DND-41 (cell line): ENCODE results near the gene PRSS27.

Source experiments
- ATAC-seq: fragments of 200-7000 bp; cut with Tn5 transposase; 3 replicates; pipeline ENCODE4 v1.9.1; 2021; ENCODE audit warnings: low read depth; ENCODE audit not compliant: insufficient read depth
- DNase-seq: peaks from one replicate; pipeline ENCODE4 v3.0.0-alpha.2; 2020
- H2AFZ ChIP-seq: 2 replicates; pipeline ENCODE4 v1.6.0; 2012; ENCODE audit warnings: low read depth, low read length
- H3K27ac ChIP-seq: 2 replicates; pipeline ENCODE4 v1.5.1; 2012; ENCODE audit warnings: low read length, inconsistent platforms
- H3K27me3 ChIP-seq: fragments of 200-600 bp; sonication (generic); 2 replicates; pipeline ENCODE4 v1.6.0; 2012; ENCODE audit warnings: low read length, mild to moderate bottlenecking, inconsistent platforms; ENCODE audit not compliant: insufficient read depth, poor library complexity
- H3K36me3 ChIP-seq: 2 replicates; pipeline ENCODE4 v1.5.1; 2012; ENCODE audit warnings: low read length, inconsistent platforms; ENCODE audit not compliant: insufficient read depth
- H3K4me1 ChIP-seq: 2 replicates; pipeline ENCODE4 v1.5.1; 2012; ENCODE audit warnings: mild to moderate bottlenecking, low read length; ENCODE audit not compliant: insufficient read depth
- H3K4me2 ChIP-seq: 2 replicates; pipeline ENCODE4 v1.6.0; 2012; ENCODE audit warnings: mild to moderate bottlenecking, moderate library complexity, low read length, inconsistent platforms; ENCODE audit not compliant: insufficient read depth
- H3K4me3 ChIP-seq, 2 experiments: fragments of 200-600 bp in 1 of 2; shearing (Covaris generic) in 1 of 2; 2 replicates each; pipeline ENCODE4 v1.5.1; 2012 to 2016; ENCODE audit warnings: inconsistent platforms in 2 of 2, low read length in 2 of 2, mild to moderate bottlenecking in 2 of 2, low read depth in 1 of 2, moderate library complexity in 1 of 2
- H3K79me2 ChIP-seq: 2 replicates; pipeline ENCODE4 v1.6.0; 2012; ENCODE audit warnings: low read length, inconsistent platforms; ENCODE audit not compliant: insufficient read depth
- H3K9ac ChIP-seq: 2 replicates; pipeline ENCODE4 v1.6.0; 2012; ENCODE audit warnings: low read depth, mild to moderate bottlenecking, inconsistent platforms, low read length, moderate library complexity
- H3K9me3 ChIP-seq: 2 replicates; pipeline ENCODE4 v1.5.1; 2012; ENCODE audit warnings: low read length, moderate library complexity, mild to moderate bottlenecking, inconsistent platforms; ENCODE audit not compliant: insufficient read depth, severe bottlenecking
- H4K20me1 ChIP-seq: 2 replicates; pipeline ENCODE4 v1.6.0; 2012; ENCODE audit warnings: low read length; ENCODE audit not compliant: insufficient read depth
- EZH2 ChIP-seq: IDR thresholded peaks from 3 replicates; pipeline ENCODE4 v1.6.1; 2012; ENCODE audit warnings: borderline replicate concordance, low read depth, mild to moderate bottlenecking, moderate library complexity, low read length, inconsistent platforms; ENCODE audit not compliant: severe bottlenecking
- TF ChIP-seq, protein P1 (sequence below): IDR thresholded peaks from 2 replicates; pipeline ENCODE4 v1.5.1; 2012; ENCODE audit warnings: borderline replicate concordance, low read length, moderate library complexity, mild to moderate bottlenecking; ENCODE audit not compliant: poor library complexity, severe bottlenecking; ENCODE audit errors: extremely low read depth

PRSS27 gene

DNA sequence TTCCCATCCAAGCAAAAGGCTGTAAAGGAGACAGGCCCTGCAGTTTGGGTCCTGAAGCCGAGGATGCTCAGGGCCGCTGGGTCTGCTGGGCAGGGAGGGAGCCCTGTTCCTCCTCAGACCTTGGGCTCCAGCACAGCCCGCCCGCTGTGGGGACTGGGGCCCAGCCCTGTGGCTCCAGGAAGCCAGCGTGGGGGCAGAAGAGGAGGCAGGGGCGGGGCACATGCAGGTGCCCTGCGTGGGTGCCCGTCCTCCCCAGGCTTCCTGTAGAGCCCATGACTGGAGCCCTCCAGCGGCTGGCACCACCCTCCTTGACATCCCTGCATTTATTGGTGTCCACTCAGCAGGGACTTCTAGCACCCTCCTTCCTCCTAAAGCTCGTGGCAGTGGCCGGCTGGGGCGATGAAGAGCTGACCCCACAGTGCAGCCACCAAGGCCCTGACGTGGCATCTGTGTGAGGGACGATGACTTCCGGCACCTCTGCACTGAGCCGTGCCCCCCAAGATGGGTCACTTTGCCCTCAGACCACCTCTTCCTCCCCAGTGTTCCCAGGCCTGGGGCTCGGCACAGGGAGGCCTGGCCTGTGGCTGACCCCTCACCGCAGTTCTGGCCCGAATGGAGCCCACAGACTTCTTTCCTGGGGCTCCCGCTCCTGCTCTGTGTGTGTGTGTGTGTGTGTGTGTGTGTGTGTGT is 9.9 kb downstream of the PRSS27 start:
- TF ChIP-seq, protein P1, sequence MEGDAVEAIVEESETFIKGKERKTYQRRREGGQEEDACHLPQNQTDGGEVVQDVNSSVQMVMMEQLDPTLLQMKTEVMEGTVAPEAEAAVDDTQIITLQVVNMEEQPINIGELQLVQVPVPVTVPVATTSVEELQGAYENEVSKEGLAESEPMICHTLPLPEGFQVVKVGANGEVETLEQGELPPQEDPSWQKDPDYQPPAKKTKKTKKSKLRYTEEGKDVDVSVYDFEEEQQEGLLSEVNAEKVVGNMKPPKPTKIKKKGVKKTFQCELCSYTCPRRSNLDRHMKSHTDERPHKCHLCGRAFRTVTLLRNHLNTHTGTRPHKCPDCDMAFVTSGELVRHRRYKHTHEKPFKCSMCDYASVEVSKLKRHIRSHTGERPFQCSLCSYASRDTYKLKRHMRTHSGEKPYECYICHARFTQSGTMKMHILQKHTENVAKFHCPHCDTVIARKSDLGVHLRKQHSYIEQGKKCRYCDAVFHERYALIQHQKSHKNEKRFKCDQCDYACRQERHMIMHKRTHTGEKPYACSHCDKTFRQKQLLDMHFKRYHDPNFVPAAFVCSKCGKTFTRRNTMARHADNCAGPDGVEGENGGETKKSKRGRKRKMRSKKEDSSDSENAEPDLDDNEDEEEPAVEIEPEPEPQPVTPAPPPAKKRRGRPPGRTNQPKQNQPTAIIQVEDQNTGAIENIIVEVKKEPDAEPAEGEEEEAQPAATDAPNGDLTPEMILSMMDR: no peak
- TF ChIP-seq EZH2: no peak
- Histone ChIP-seq H3K36me3 (peaks cover 28% of the 10 kb centered on the region), H3K9me3 (no peaks in the 10 kb centered on the region), H3K79me2 (no peaks in the 10 kb centered on the region), H2AFZ (no peak overlapping the region), H4K20me1 (peaks cover 21% of the 10 kb centered on the region), H3K27ac (no peak overlapping the region), H3K9ac (no peak overlapping the region), H3K4me1 (peaks cover 3% of the 10 kb centered on the region), H3K4me3 (no peak overlapping the region), H3K4me2 (no peak overlapping the region), H3K27me3 (no peaks in the 10 kb centered on the region)
- DNase-seq (no peak), ATAC-seq (no peak)

DNA sequence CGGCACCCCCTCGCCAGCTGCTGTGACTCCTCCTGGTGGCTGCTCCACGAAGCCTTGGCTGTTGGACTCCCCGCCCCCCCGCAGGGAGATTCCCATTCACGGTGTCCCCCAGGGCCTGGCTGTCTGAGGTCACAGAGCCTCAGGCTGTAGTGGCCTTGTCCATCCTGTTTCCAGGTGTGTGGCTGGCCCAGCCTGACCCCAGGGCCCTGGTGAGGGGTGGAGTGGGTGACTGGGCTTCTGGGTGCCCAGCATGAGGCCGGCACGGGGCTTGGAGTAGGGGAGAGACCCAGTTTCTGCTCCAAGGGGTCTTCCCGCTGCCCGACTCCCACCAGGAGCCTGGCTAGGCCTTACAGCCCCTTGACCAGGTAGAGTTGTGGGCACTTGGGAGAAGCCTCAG is 10.4 kb downstream of the PRSS27 start:
- no peak for TF ChIP-seq EZH2
- TF ChIP-seq, protein P1: no peak
- Histone ChIP-seq H3K4me3 (no peak overlapping the region), H2AFZ (no peak overlapping the region), H3K4me2 (no peak overlapping the region), H3K79me2 (no peaks in the 10 kb centered on the region), H4K20me1 (peaks cover 26% of the 10 kb centered on the region), H3K27ac (no peak overlapping the region), H3K4me1 (no peaks in the 10 kb centered on the region), H3K27me3 (no peaks in the 10 kb centered on the region), H3K9ac (no peak overlapping the region), H3K36me3 (peaks cover 34% of the 10 kb centered on the region), H3K9me3 (no peaks in the 10 kb centered on the region)
- no peak for ATAC-seq
- DNase-seq: no peak

DNA sequence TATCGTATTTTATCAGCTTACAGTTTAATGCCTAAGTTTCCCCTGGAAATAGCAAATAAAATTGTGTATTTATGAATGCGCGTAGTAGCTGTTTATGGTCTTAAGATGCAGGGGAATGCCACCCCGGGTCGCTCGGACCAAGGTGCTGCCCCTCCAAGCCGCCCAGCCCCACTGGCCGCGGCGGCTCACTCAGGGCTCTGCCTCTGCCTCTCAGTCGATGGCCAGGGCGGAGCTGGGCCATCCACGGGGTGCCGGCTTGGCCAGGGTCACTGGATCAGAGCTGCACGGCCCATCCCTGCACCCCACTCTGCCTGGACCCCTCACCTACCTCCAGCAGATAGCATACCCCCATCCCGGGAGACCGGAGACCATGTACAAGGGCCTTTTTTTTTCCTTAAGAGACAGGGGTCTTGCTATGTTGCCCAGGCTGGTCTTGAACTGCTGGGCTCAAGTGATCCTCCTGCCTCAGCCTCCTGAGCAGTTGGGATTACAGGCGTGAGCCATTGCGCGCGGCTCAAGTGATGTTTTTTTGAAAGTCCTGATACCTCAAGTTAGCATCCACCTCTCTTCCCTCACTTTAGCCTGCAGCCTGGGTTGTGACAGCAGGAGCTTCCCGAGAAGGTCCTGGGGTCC is 11.0 kb downstream of the PRSS27 start:
- Histone ChIP-seq H3K27ac (no peak overlapping the region), H3K4me3 (no peak overlapping the region), H3K4me1 (no peaks in the 10 kb centered on the region), H3K9me3 (no peaks in the 10 kb centered on the region), H3K79me2 (no peaks in the 10 kb centered on the region), H3K9ac (no peak overlapping the region), H3K27me3 (no peaks in the 10 kb centered on the region), H3K36me3 (peaks cover 39% of the 10 kb centered on the region), H2AFZ (no peak overlapping the region), H4K20me1 (peaks cover 30% of the 10 kb centered on the region), H3K4me2 (no peak overlapping the region)
- ATAC-seq (no peak), DNase-seq (no peak)
- no peak for TF ChIP-seq EZH2
- TF ChIP-seq, protein P1: no peak
